Measurements from ENCODE around the gene TNP1.

The TNP1 gene

DNA sequence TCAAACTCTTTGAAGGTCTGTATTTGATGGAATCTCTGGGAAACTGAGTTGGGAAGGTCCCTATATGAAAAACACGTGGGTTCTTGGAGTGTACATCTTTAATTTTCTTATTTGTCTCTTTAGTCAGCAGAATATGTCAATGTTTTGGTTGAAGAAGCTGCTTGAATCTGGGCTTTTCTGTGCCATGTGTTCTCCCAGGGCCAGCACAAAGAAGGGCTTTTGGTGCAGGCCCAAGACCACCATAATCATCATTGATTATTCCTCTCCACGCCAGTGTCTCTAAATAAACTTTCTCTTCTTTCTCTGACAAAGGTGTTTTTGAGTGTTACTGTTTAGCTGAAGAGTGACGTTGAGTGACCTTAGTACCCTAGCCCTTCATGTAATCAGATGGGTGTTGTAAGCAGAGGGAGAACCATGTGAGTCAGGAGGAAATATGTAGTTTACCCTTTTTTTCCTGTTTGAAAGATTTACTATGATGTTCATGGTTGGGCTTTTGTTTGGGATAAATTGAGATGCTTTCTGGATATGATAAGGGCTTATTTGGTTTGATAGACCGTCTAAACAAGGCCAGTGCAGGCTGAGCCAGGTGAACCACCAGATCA, 11.6 kb upstream of the TNP1 start:
- DNase-seq (ENCODE audit: low spot score) (no peak), ATAC-seq (ENCODE audit: low read depth) (no peak)
- Histone ChIP-seq H3K27me3 (ENCODE audit: insufficient read depth, poor library complexity, severe bottlenecking) (no peaks in the 10 kb centered on the region), H3K36me3 (ENCODE audit: low read depth) (no peaks in the 10 kb centered on the region), H3K4me1 (ENCODE audit: insufficient read depth, poor library complexity, severe bottlenecking) (no peaks in the 10 kb centered on the region), H3K4me3 (ENCODE audit: severe bottlenecking) (no peak overlapping the region), H3K9me3 (ENCODE audit: severe bottlenecking) (no peaks in the 10 kb centered on the region), H3K27ac (ENCODE audit: poor library complexity, severe bottlenecking) (no peak overlapping the region)
- TF ChIP-seq, protein P1, sequence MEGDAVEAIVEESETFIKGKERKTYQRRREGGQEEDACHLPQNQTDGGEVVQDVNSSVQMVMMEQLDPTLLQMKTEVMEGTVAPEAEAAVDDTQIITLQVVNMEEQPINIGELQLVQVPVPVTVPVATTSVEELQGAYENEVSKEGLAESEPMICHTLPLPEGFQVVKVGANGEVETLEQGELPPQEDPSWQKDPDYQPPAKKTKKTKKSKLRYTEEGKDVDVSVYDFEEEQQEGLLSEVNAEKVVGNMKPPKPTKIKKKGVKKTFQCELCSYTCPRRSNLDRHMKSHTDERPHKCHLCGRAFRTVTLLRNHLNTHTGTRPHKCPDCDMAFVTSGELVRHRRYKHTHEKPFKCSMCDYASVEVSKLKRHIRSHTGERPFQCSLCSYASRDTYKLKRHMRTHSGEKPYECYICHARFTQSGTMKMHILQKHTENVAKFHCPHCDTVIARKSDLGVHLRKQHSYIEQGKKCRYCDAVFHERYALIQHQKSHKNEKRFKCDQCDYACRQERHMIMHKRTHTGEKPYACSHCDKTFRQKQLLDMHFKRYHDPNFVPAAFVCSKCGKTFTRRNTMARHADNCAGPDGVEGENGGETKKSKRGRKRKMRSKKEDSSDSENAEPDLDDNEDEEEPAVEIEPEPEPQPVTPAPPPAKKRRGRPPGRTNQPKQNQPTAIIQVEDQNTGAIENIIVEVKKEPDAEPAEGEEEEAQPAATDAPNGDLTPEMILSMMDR (IDR thresholded peaks at IDR 0.05; ENCODE audit: poor library complexity, severe bottlenecking), result no peak

DNA sequence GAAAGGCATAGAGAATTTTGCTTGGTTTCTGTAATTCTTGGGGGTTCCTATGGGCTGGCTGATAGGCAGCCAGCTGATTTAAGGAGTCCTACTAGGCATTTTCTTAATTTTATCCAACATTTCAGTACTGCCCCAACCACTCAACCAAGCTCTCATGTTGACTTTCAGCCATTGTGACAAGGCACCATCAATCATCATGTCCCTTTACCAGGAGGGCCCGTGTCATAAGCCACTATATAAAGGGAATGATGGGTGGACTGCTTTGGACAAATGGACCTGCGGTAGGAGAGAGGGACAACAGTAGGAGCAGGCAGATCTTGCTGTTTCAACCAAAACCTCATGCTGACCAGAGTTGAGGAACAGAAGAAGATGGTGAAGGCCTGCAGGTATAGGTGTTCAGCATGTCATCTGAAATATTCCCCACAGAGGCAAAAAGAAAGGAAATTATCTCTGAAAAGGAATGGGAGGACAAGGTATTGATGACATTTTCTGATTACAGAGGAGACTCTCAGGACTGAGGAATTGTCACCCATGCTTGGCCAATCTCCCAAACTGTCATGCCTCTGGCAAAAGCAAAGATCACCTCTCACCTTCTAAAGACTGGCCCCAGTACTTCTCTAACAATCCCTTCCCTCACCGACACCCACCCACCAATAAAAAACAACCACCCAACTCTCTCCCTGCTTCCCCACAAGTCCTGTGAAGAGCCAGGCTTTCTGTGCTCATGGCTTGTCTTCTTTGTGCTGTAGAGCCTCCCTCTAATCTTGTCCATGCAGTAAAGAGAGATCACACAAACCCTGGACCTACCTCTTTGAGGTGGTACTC, 10.9 kb upstream of the TNP1 start:
- Histone ChIP-seq H3K9me3 (ENCODE audit: severe bottlenecking) (no peaks in the 10 kb centered on the region), H3K36me3 (ENCODE audit: low read depth) (no peaks in the 10 kb centered on the region), H3K4me1 (ENCODE audit: insufficient read depth, poor library complexity, severe bottlenecking) (no peaks in the 10 kb centered on the region), H3K27me3 (ENCODE audit: insufficient read depth, poor library complexity, severe bottlenecking) (no peaks in the 10 kb centered on the region), H3K27ac (ENCODE audit: poor library complexity, severe bottlenecking) (no peak overlapping the region), H3K4me3 (ENCODE audit: severe bottlenecking) (no peak overlapping the region)
- TF ChIP-seq, protein P1 (IDR thresholded peaks at IDR 0.05; ENCODE audit: poor library complexity, severe bottlenecking), result no peak
- no peak for DNase-seq (ENCODE audit: low spot score)
- no peak for ATAC-seq (ENCODE audit: low read depth)

DNA sequence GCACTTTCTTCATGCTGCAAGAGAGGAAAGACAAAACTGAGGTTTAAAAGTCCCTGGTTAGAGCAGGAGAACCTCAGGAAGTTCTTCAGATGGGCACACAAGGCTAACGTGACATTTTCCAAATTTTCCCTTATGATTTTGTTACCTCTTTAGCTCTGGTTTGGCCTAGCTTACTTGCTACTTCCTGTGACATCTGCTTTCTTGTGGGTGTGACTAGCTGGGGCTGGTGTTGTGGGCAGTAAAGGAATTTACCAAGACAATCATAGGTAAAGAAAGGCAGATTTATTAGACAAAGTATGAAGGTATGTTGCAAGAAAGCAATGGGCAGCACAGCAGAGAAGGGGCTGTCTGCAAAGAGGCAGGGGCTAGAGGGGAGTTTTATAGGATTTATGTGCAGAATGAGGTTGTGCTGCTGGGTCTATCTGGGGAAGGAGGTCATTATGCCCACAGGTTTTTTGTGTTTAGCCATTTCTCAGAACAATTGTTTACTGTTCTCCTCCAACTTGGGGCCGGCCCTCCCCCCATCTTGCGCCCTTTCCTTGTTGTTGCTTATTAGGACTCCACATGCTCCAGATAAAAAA, 6.7 kb upstream of the TNP1 start:
- TF ChIP-seq, protein P1 (IDR thresholded peaks at IDR 0.05; ENCODE audit: poor library complexity, severe bottlenecking), result no peak
- Histone ChIP-seq H3K36me3 (ENCODE audit: low read depth) (no peaks in the 10 kb centered on the region), H3K27ac (ENCODE audit: poor library complexity, severe bottlenecking) (no peak overlapping the region), H3K9me3 (ENCODE audit: severe bottlenecking) (no peaks in the 10 kb centered on the region), H3K4me3 (ENCODE audit: severe bottlenecking) (no peak overlapping the region), H3K4me1 (ENCODE audit: insufficient read depth, poor library complexity, severe bottlenecking) (no peaks in the 10 kb centered on the region), H3K27me3 (ENCODE audit: insufficient read depth, poor library complexity, severe bottlenecking) (no peaks in the 10 kb centered on the region)
- DNase-seq (ENCODE audit: low spot score) (no peak), ATAC-seq (ENCODE audit: low read depth) (no peak)

DNA sequence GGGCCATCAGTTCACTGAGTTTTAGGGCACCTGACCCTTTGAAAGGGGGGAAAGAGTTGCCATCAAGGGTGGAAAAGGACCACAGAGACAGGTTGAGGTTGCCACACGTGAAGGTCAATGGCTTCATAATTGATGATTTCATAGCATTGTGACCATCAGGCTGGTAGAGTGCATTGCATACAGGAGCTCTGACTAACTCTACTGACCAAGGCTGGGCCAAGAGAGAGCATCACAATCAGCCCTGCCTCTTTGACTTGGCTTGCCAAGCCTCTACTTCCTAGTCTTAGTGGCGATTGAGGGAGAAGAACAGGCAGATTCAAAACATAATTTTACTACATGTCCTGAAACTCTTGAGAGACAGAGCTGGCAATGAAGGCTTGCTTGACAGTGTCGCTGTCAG, 5.8 kb upstream of the TNP1 start:
- H3K9me3 ChIP-seq (ENCODE audit: severe bottlenecking), result no peaks in the 10 kb centered on the region
- no peak overlapping the region for H3K27ac ChIP-seq (ENCODE audit: poor library complexity, severe bottlenecking)
- H3K4me3 ChIP-seq (ENCODE audit: severe bottlenecking), result no peak overlapping the region
- H3K27me3 ChIP-seq (ENCODE audit: insufficient read depth, poor library complexity, severe bottlenecking), result no peaks in the 10 kb centered on the region
- TF ChIP-seq, protein P1 (IDR thresholded peaks at IDR 0.05; ENCODE audit: poor library complexity, severe bottlenecking), result no peak
- H3K36me3 ChIP-seq (ENCODE audit: low read depth), result no peaks in the 10 kb centered on the region
- no peaks in the 10 kb centered on the region for H3K4me1 ChIP-seq (ENCODE audit: insufficient read depth, poor library complexity, severe bottlenecking)
- ATAC-seq (ENCODE audit: low read depth) (no peak), DNase-seq (ENCODE audit: low spot score) (no peak)

Measured in RWPE2 (cell line).